Gastrocnemius medialis (tissue), 4 donors: ENCODE data around the gene HCAR3. TPM values are rescaled to one million over a fixed set of nuclear protein-coding genes. Genes with fewer than 3 reads are reported as not detected.

Experiments used
- ATAC-seq, 2 donors: fragments of 150-250 bp; one replicate each; pipeline ENCODE4 v1.9.1; 2016
- DNase-seq, 2 donors: peaks; one replicate each; pipeline ENCODE4 v3.0.0-alpha.2; 2019
- H3K27ac ChIP-seq, 4 donors: fragments of 200-600 bp; sonication (generic); 1 replicate in 1 of 4; 2 replicates in 3 of 4; pipeline ENCODE4 v1.5.1; 2016 to 2018; ENCODE audit warnings: mild to moderate bottlenecking in 2 of 4, moderate library complexity in 1 of 4
- H3K27me3 ChIP-seq, 3 donors: fragments of 200-600 bp; sonication (generic) in 2 of 3; 1 replicate in 1 of 3; 2 replicates in 2 of 3; pipeline versions ENCODE4 v1.5.1 to v1.6.0; 2016 to 2019; ENCODE audit warnings: mild to moderate bottlenecking in 1 of 3, moderate library complexity in 1 of 3
- H3K36me3 ChIP-seq, 2 donors: fragments of 200-600 bp; sonication (generic) in 1 of 2; one replicate each; pipeline ENCODE4 v1.5.1; 2017 to 2018
- H3K4me1 ChIP-seq, 2 donors: fragments of 200-600 bp; sonication (generic) in 1 of 2; one replicate each; pipeline ENCODE4 v1.5.1; 2016 to 2017; ENCODE audit warnings: mild to moderate bottlenecking in 2 of 2
- H3K4me3 ChIP-seq, 4 donors: fragments of 200-600 bp; sonication (generic) in 3 of 4; 1 replicate in 1 of 4; 2 replicates in 3 of 4; pipeline ENCODE4 v1.5.1; 2016 to 2019; ENCODE audit warnings: mild to moderate bottlenecking in 2 of 4
- H3K9me3 ChIP-seq, 3 donors: fragments of 200-600 bp; sonication (generic) in 2 of 3; 1 replicate in 1 of 3; 2 replicates in 2 of 3; pipeline ENCODE4 v1.5.1; 2016 to 2019
- CTCF ChIP-seq, 5 experiments: fragments of 450-650 bp in 3 of 5; fragments of 200-600 bp in 2 of 5; sonication (generic) in 2 of 5; IDR thresholded peaks in 4 of 5; conservative IDR thresholded peaks in 1 of 5; 1 replicate in 4 of 5; 2 replicates in 1 of 5; pipeline ENCODE4 v1.5.1; 2016 to 2019; ENCODE audit warnings: antibody characterized with exemption in 5 of 5, mild to moderate bottlenecking in 3 of 5, moderate library complexity in 3 of 5
- POLR2A ChIP-seq, 2 donors: fragments of 450-650 bp; IDR thresholded peaks; one replicate each; pipeline ENCODE4 v1.6.1; 2017; ENCODE audit warnings: antibody characterized with exemption in 2 of 2, mild to moderate bottlenecking in 2 of 2, moderate library complexity in 2 of 2
- in situ Hi-C, 4 donors: fragments of 200-750 bp; cut with MboI; loops; one replicate each; pipeline versions ENCODE4 v1.15.0 to v1.8.0; 2017; ENCODE audit warnings: low sequenced_read_pairs in 4 of 4
- intact Hi-C: fragments of 100-400 bp; cut with DNase I; formaldehyde crosslinking; loops from one replicate; pipeline ENCODE4 v1.15.1; 2023; ENCODE audit warnings: low total_unique reads
- total RNA-seq, 4 donors: library from RNA; depleted of rRNA; stranded (reverse); fragments of >200 nt; gene quantifications; one replicate each; pipeline versions ENCODE4 v1.1.0 to v1.2.3, GENCODE V29; 2016

Gene HCAR3
- total RNA-seq, 4 donors from 2014 or later: not detected

GRCh38 chr12:122749569-122750332 is 33.1 kb upstream of the HCAR3 start:
- Histone ChIP-seq H3K27ac (no peak overlapping the region), H3K36me3 (peaks cover 0 to 10% of the 10 kb centered on the region in 2 donors), H3K27me3 (no peaks in the 10 kb centered on the region), H3K4me3 (no peak overlapping the region), H3K9me3 (no peaks in the 10 kb centered on the region), H3K4me1 (peaks cover 6 to 16% of the 10 kb centered on the region in 2 donors)
- DNase-seq (no peak), ATAC-seq (no peak)
- intact Hi-C loops (loop anchor here (10.0 kb wide), 1 partner anchor 525 kb away; the partner anchor contains the start of gene DIABLO), in situ Hi-C loops (loop anchor here in 2 of 4 donors (10.0 to 25.0 kb wide), 2 partner anchors 215 to 237 kb away; partner anchors contain the start of gene ZCCHC8 (in 1 of the 2))
- no peak for TF ChIP-seq POLR2A (IDR thresholded peaks at IDR 0.05)
- TF ChIP-seq CTCF (IDR thresholded peaks at IDR 0.05 in 4 of 5, conservative IDR thresholded peaks at IDR 0.05 in 1 of 5): no peak

GRCh38 chr12:122747224-122748135 is 30.9 kb upstream of the HCAR3 start:
- Histone ChIP-seq H3K27me3 (no peaks in the 10 kb centered on the region), H3K4me3 (no peak overlapping the region), H3K36me3 (no peaks in the 10 kb centered on the region), H3K4me1 (peaks cover 0 to 6% of the 10 kb centered on the region in 2 donors), H3K27ac (no peak overlapping the region), H3K9me3 (no peaks in the 10 kb centered on the region)
- DNase-seq (no peak), ATAC-seq (no peak)
- in situ Hi-C loops: loop anchor here in 1 of 4 donors (10.0 kb wide), 1 partner anchor 213 kb away; no protein-coding TSS in a partner anchor
- intact Hi-C loops: no loop called here
- TF ChIP-seq CTCF (IDR thresholded peaks at IDR 0.05 in 4 of 5, conservative IDR thresholded peaks at IDR 0.05 in 1 of 5) (no peak), POLR2A (IDR thresholded peaks at IDR 0.05) (no peak)

GRCh38 chr12:122743895-122744525 is 27.4 kb upstream of the HCAR3 start:
- no peaks in the 10 kb centered on the region for H3K27me3 ChIP-seq
- H3K4me1 ChIP-seq: no peaks in the 10 kb centered on the region
- in situ Hi-C loops: loop anchor here in 1 of 4 donors (10.0 kb wide), 1 partner anchor 209 kb away; no protein-coding TSS in a partner anchor
- TF ChIP-seq POLR2A (IDR thresholded peaks at IDR 0.05): no peak
- no peak for TF ChIP-seq CTCF (IDR thresholded peaks at IDR 0.05 in 4 of 5, conservative IDR thresholded peaks at IDR 0.05 in 1 of 5)
- H3K27ac ChIP-seq: no peak overlapping the region
- no peak for ATAC-seq
- DNase-seq: no peak
- intact Hi-C loops: no loop called here
- H3K9me3 ChIP-seq: no peaks in the 10 kb centered on the region
- H3K4me3 ChIP-seq: no peak overlapping the region
- H3K36me3 ChIP-seq: no peaks in the 10 kb centered on the region

GRCh38 chr12:122740351-122740750 is 23.7 kb upstream of the HCAR3 start:
- no peak for ATAC-seq
- H3K9me3 ChIP-seq: no peaks in the 10 kb centered on the region
- TF ChIP-seq POLR2A (IDR thresholded peaks at IDR 0.05): no peak
- no peak for TF ChIP-seq CTCF (IDR thresholded peaks at IDR 0.05 in 4 of 5, conservative IDR thresholded peaks at IDR 0.05 in 1 of 5)
- no peak overlapping the region for H3K4me3 ChIP-seq
- no peaks in the 10 kb centered on the region for H3K36me3 ChIP-seq
- no peaks in the 10 kb centered on the region for H3K27me3 ChIP-seq
- no peak for DNase-seq
- H3K4me1 ChIP-seq: no peaks in the 10 kb centered on the region
- in situ Hi-C loops (loop anchor here in 1 of 4 donors (10.0 kb wide), 1 partner anchor 206 kb away; no protein-coding TSS in a partner anchor), intact Hi-C loops (no loop called here)
- no peak overlapping the region for H3K27ac ChIP-seq
